Hepatocyte (in vitro differentiated cells): ENCODE measurements around the gene SLC47A2. TPM values are rescaled to one million over a fixed set of nuclear protein-coding genes. Genes with fewer than 3 reads are reported as not detected.

Experiments used
- DNase-seq: peaks from one replicate; pipeline ENCODE4 v3.0.0-alpha.2; 2016; ENCODE audit warnings: low spot score
- H2AFZ ChIP-seq: fragments of 200-600 bp; sonication (generic); 2 replicates; pipeline ENCODE4 v1.6.0; 2016; ENCODE audit warnings: antibody characterized with exemption, mild to moderate bottlenecking
- H3K27ac ChIP-seq: fragments of 200-600 bp; sonication (generic); 2 replicates; pipeline ENCODE4 v1.5.1; 2016; ENCODE audit warnings: mild to moderate bottlenecking
- H3K27me3 ChIP-seq: fragments of 200-600 bp; sonication (generic); 2 replicates; pipeline ENCODE4 v1.6.1; 2016
- H3K36me3 ChIP-seq: fragments of 200-600 bp; sonication (generic); replicated peaks from 2 replicates; pipeline ENCODE4 v1.5.1; 2016; ENCODE audit warnings: low read depth; ENCODE audit not compliant: insufficient read depth
- H3K4me1 ChIP-seq: fragments of 200-600 bp; sonication (generic); 2 replicates; pipeline ENCODE4 v1.5.1; 2016; ENCODE audit warnings: mild to moderate bottlenecking, moderate library complexity; ENCODE audit not compliant: insufficient read depth
- H3K4me2 ChIP-seq: fragments of 200-600 bp; sonication (generic); 2 replicates; pipeline ENCODE4 v1.6.0; 2016
- H3K4me3 ChIP-seq: fragments of 200-600 bp; sonication (generic); 2 replicates; pipeline ENCODE4 v1.5.1; 2016; ENCODE audit warnings: mild to moderate bottlenecking
- H3K79me2 ChIP-seq: fragments of 200-600 bp; sonication (generic); 2 replicates; pipeline ENCODE4 v1.6.0; 2017; ENCODE audit warnings: mild to moderate bottlenecking
- H3K9me2 ChIP-seq: fragments of 200-600 bp; sonication (generic); replicated peaks from 2 replicates; pipeline ENCODE4 v1.6.0; 2017; ENCODE audit warnings: mild to moderate bottlenecking; ENCODE audit not compliant: insufficient read depth
- H3K9me3 ChIP-seq: fragments of 200-600 bp; sonication (generic); 2 replicates; pipeline ENCODE4 v1.5.1; 2016; ENCODE audit warnings: low read depth, mild to moderate bottlenecking
- H4K20me1 ChIP-seq: fragments of 200-600 bp; sonication (generic); 2 replicates; pipeline ENCODE4 v1.6.0; 2016; ENCODE audit warnings: mild to moderate bottlenecking; ENCODE audit not compliant: insufficient read depth, poor library complexity, severe bottlenecking
- CTCF ChIP-seq: fragments of 200-600 bp; sonication (generic); IDR thresholded peaks from 2 replicates; pipeline ENCODE4 v1.5.1; 2016; ENCODE audit warnings: antibody characterized with exemption, mild to moderate bottlenecking; ENCODE audit not compliant: poor library complexity
- EZH2 ChIP-seq: fragments of 200-600 bp; sonication (generic); IDR thresholded peaks from 2 replicates; pipeline ENCODE4 v1.6.1; 2016; ENCODE audit warnings: antibody characterized with exemption, mild to moderate bottlenecking, borderline replicate concordance
- EZH2phosphoT487 ChIP-seq: fragments of 200-600 bp; sonication (generic); IDR thresholded peaks from one replicate; pipeline ENCODE4 v1.6.1; 2018; ENCODE audit warnings: antibody characterized with exemption, mild to moderate bottlenecking, low read depth, moderate library complexity; ENCODE audit not compliant: unreplicated experiment, severe bottlenecking
- WGBS: methylation state at CpG from one replicate; pipeline ENCODE4 v1.1.6; 2016; ENCODE audit warnings: low lambda C conversion rate; ENCODE audit errors: missing lambda C conversion rate; 5-methylcytosine and 5-hydroxymethylcytosine counted together
- polyA plus RNA-seq: library from polyadenylated mRNA; unstranded; fragments of >200 nt; fragmentation: Nextera tagmentation; extraction: Ambion mirVana; gene quantifications from 2 replicates; pipeline ENCODE4 v1.2.1, GENCODE V29; 2016
- total RNA-seq: library from RNA; depleted of rRNA; stranded (reverse); fragments of >200 nt; gene quantifications from 2 replicates; pipeline ENCODE4 v1.2.3, GENCODE V29; 2014

The SLC47A2 gene
- total and polyA plus RNA-seq, 2 experiments from 2014 or later, result 0.07 TPM; not detected in 1

- Histone ChIP-seq H3K79me2 (no peaks in the 10 kb centered on the region), H3K9me2 (no peaks in the 10 kb centered on the region), H3K36me3 (no peaks in the 10 kb centered on the region), H3K4me2 (no peak overlapping the region), H3K4me1 (peaks cover 10% of the 10 kb centered on the region), H3K4me3 (no peak overlapping the region), H4K20me1 (no peaks in the 10 kb centered on the region), H3K9me3 (no peaks in the 10 kb centered on the region), H3K27me3 (no peaks in the 10 kb centered on the region), H3K27ac (no peak overlapping the region), H2AFZ (no peak overlapping the region)
- TF ChIP-seq EZH2phosphoT487, result no peak
- no peak for TF ChIP-seq EZH2
- TF ChIP-seq CTCF, result no peak
- DNase-seq, result no peak
- WGBS, result 97% methylated on average over 9 of the region's 9 CpGs
Measured at GRCh38 chr17:19750020-19750572, 33.7 kb upstream of the SLC47A2 start.

GRCh38 chr17:19748807-19749193, 32.4 kb upstream of the SLC47A2 start:
- TF ChIP-seq CTCF, result no peak
- no peak for TF ChIP-seq EZH2
- TF ChIP-seq EZH2phosphoT487, result no peak

GRCh38 chr17:19747829-19748806, 31.7 kb upstream of the SLC47A2 start, which contains the start of gene ALDH3A1:
TSS of gene ALDH3A1 (minus strand) at chr17:19748298. CDS start at chr17:19745129, 3,169 bp downstream.
- no peaks in the 10 kb centered on the region for H3K9me2 ChIP-seq
- 65% methylated on average over 25 of the region's 25 CpGs for WGBS
- no peaks in the 10 kb centered on the region for H3K79me2 ChIP-seq
- DNase-seq, result peak; percentile 38
- H3K27me3 ChIP-seq, result no peaks in the 10 kb centered on the region
- no peak within 1 kb of the TSS for H3K4me3 ChIP-seq
- TF ChIP-seq EZH2phosphoT487 (no peak), EZH2 (no peak), CTCF (no peak)
- H4K20me1 ChIP-seq, result no peaks in the 10 kb centered on the region
- peaks cover 10% of the 10 kb centered on the region for H3K4me1 ChIP-seq
- H3K4me2 ChIP-seq, result peak within 1 kb of the TSS; percentile 56
- no peaks in the 10 kb centered on the region for H3K9me3 ChIP-seq
- H2AFZ ChIP-seq, result no peak within 1 kb of the TSS
- peak within 1 kb of the TSS; percentile 60 for H3K27ac ChIP-seq
- H3K36me3 ChIP-seq, result no peaks in the 10 kb centered on the region

More at GRCh38 chr17:19748807-19749193, 32.4 kb upstream of the SLC47A2 start:
- H2AFZ ChIP-seq, result no peak overlapping the region
- H3K27me3 ChIP-seq, result no peaks in the 10 kb centered on the region
- DNase-seq, result no peak
- 84% methylated on average over 13 of the region's 13 CpGs for WGBS
- no peaks in the 10 kb centered on the region for H3K9me2 ChIP-seq
- H3K4me1 ChIP-seq, result peaks cover 10% of the 10 kb centered on the region
- no peaks in the 10 kb centered on the region for H3K79me2 ChIP-seq
- no peaks in the 10 kb centered on the region for H3K36me3 ChIP-seq
- no peak overlapping the region for H3K4me3 ChIP-seq
- H3K9me3 ChIP-seq, result no peaks in the 10 kb centered on the region
- H4K20me1 ChIP-seq, result no peaks in the 10 kb centered on the region
- H3K4me2 ChIP-seq, result peak overlapping the region; percentile 56
- peak overlapping the region; percentile 60 for H3K27ac ChIP-seq
